ENCODE data around the gene OXER1. TPM values are rescaled to one million over a fixed set of nuclear protein-coding genes. Genes with fewer than 3 reads are reported as not detected.

Gene OXER1
- total and polyA plus RNA-seq, 9 of the 15 experiments (the other 6 are each of a cell fraction or from before 2014, with no cell fraction given) = not detected

- TF ChIP-seq TSHZ1 (CRISPR knock-in tag; IDR thresholded peaks at IDR 0.05) (no peak), ZBTB5 (IDR thresholded peaks at IDR 0.05) (no peak), ZNF133 (CRISPR knock-in tag; IDR thresholded peaks at IDR 0.05) (no peak), TCF7L2 (IDR thresholded peaks at IDR 0.05; ENCODE audit: low read depth, low read length) (no peak), MAZ (CRISPR knock-in tag; conservative IDR thresholded peaks at IDR 0.05 in 1 of 2, IDR thresholded peaks at IDR 0.05 in 1 of 2) (peak in 1 of 2 experiments; percentile 59; a peak in 1 of 4 replicates), TAF15 (IDR thresholded peaks at IDR 0.05; ENCODE audit: low read depth, low read length) (no peak), XRCC5 (IDR thresholded peaks at IDR 0.05; ENCODE audit: low read depth, low read length) (0 out of 2 replicates have a peak, but pooled peaks have one; percentile 72), HMGN3 (IDR thresholded peaks at IDR 0.05; ENCODE audit: borderline replicate concordance, extremely low read depth, insufficient read length, low read depth, low read length) (no peak), STAT6 (CRISPR knock-in tag; IDR thresholded peaks at IDR 0.05) (0 out of 2 replicates have a peak, but pooled peaks have one; percentile 79), GTF3C2 (IDR thresholded peaks at IDR 0.05; ENCODE audit: borderline replicate concordance, extremely low read depth, insufficient read length) (no peak), PHF20 (IDR thresholded peaks at IDR 0.05; ENCODE audit: partially characterized antibody) (no peak), SIX5 (IDR thresholded peaks at IDR 0.05; ENCODE audit: borderline replicate concordance in 1 of 2, insufficient read depth in 1 of 2, low read depth in 1 of 2, low read length in 2 of 2) (no peak), ZEB2 (IDR thresholded peaks at IDR 0.05) (no peak), BCL6 (CRISPR knock-in tag; IDR thresholded peaks at IDR 0.05) (no peak), ARID1B (IDR thresholded peaks at IDR 0.05) (0 out of 2 replicates have a peak, but pooled peaks have one; percentile 14)
Observed at GRCh38 chr2:42770288-42771131, 6.6 kb upstream of the OXER1 start (continued).
